Smooth muscle cell (in vitro differentiated cells): Measurements from ENCODE around the gene ZNF783. TPM values are rescaled to one million over a fixed set of nuclear protein-coding genes. Genes with fewer than 3 reads are reported as not detected.

Experiments
- DNase-seq: peaks from one replicate; lab custom pipeline; 2025; ENCODE audit not compliant: unreplicated experiment; lab: John Stamatoyannopoulos, UW
- H2AFZ ChIP-seq: fragments of 200-600 bp; sonication (generic); 2 replicates; pipeline ENCODE4 v1.6.0; 2016; ENCODE audit warnings: antibody characterized with exemption, low read depth, mild to moderate bottlenecking
- H3F3A ChIP-seq: fragments of 200-600 bp; sonication (generic); 2 replicates; pipeline ENCODE4 v1.6.0; 2017; ENCODE audit warnings: antibody characterized with exemption, low read depth
- H3K27ac ChIP-seq: fragments of 200-600 bp; sonication (generic); 2 replicates; pipeline ENCODE4 v1.5.1; 2016; ENCODE audit warnings: low read depth, mild to moderate bottlenecking
- H3K27me3 ChIP-seq: fragments of 200-600 bp; sonication (generic); 2 replicates; pipeline ENCODE4 v1.6.1; 2016; ENCODE audit warnings: low read depth, mild to moderate bottlenecking
- H3K36me3 ChIP-seq: fragments of 200-600 bp; sonication (generic); 2 replicates; pipeline ENCODE4 v1.5.1; 2016; ENCODE audit warnings: low read depth
- H3K4me1 ChIP-seq: fragments of 200-600 bp; sonication (generic); 2 replicates; pipeline ENCODE4 v1.5.1; 2016; ENCODE audit warnings: low read depth
- H3K4me2 ChIP-seq: fragments of 200-600 bp; sonication (generic); 2 replicates; pipeline ENCODE4 v1.6.0; 2016; ENCODE audit warnings: mild to moderate bottlenecking
- H3K4me3 ChIP-seq: fragments of 200-600 bp; sonication (generic); 2 replicates; pipeline ENCODE4 v1.5.1; 2016; ENCODE audit warnings: mild to moderate bottlenecking
- H3K79me2 ChIP-seq: fragments of 200-600 bp; sonication (generic); 2 replicates; pipeline ENCODE4 v1.6.0; 2016; ENCODE audit warnings: low read depth, mild to moderate bottlenecking
- H3K9ac ChIP-seq: fragments of 200-600 bp; sonication (generic); 2 replicates; pipeline ENCODE4 v1.6.0; 2016; ENCODE audit warnings: low read depth
- H3K9me3 ChIP-seq: fragments of 200-600 bp; sonication (generic); replicated peaks from 2 replicates; pipeline ENCODE4 v1.5.1; 2016; ENCODE audit warnings: low read depth
- H4K20me1 ChIP-seq: fragments of 200-600 bp; sonication (generic); 2 replicates; pipeline ENCODE4 v1.6.0; 2016; ENCODE audit warnings: low read depth
- CTCF ChIP-seq: fragments of 200-600 bp; sonication (generic); IDR thresholded peaks from 2 replicates; pipeline ENCODE4 v1.5.1; 2017; ENCODE audit warnings: borderline replicate concordance, mild to moderate bottlenecking, antibody characterized with exemption; ENCODE audit not compliant: insufficient read depth, poor library complexity, severe bottlenecking
- WGBS: methylation state at CpG from one replicate; pipeline ENCODE4 v1.1.7; 2016; ENCODE audit warnings: low lambda C conversion rate; 5-methylcytosine and 5-hydroxymethylcytosine counted together
- polyA plus RNA-seq: library from polyadenylated mRNA; unstranded; fragments of >200 nt; fragmentation: Nextera tagmentation; extraction: Ambion mirVana; gene quantifications from 2 replicates; pipeline ENCODE4 v1.2.1, GENCODE V29; 2016
- total RNA-seq: library from RNA; depleted of rRNA; stranded (reverse); fragments of >200 nt; gene quantifications from 2 replicates; pipeline ENCODE4 v1.2.3, GENCODE V29; 2014

The ZNF783 gene
- total and polyA plus RNA-seq, 2 experiments from 2014 or later: 7.2 to 8.1 TPM

- Histone ChIP-seq H3K79me2 (no peaks in the 10 kb centered on the region), H3K9me3 (no peaks in the 10 kb centered on the region), H3K27me3 (no peaks in the 10 kb centered on the region), H4K20me1 (no peaks in the 10 kb centered on the region), H3F3A (no peaks in the 10 kb centered on the region), H3K4me2 (no peak overlapping the region), H3K36me3 (no peaks in the 10 kb centered on the region), H3K4me3 (no peak overlapping the region), H3K4me1 (no peaks in the 10 kb centered on the region), H3K9ac (no peak overlapping the region), H2AFZ (no peak overlapping the region), H3K27ac (no peak overlapping the region)
- DNase-seq: no peak
- 79% methylated on average over 2 of the region's 2 CpGs for WGBS
- no peak for TF ChIP-seq CTCF
Observed at GRCh38 chr7:149302865-149303264, 40.9 kb downstream of the ZNF783 start.

GRCh38 chr7:149304006-149304405, 42.0 kb downstream of the ZNF783 start:
- no peak overlapping the region for H3K4me3 ChIP-seq
- H2AFZ ChIP-seq: no peak overlapping the region
- H3K9ac ChIP-seq: no peak overlapping the region
- H3K27me3 ChIP-seq: no peaks in the 10 kb centered on the region
- 94% methylated on average over 7 of the region's 7 CpGs for WGBS
- H3K4me1 ChIP-seq: no peaks in the 10 kb centered on the region
- H3F3A ChIP-seq: no peaks in the 10 kb centered on the region
- H3K79me2 ChIP-seq: no peaks in the 10 kb centered on the region
- H4K20me1 ChIP-seq: no peaks in the 10 kb centered on the region
- no peak overlapping the region for H3K4me2 ChIP-seq
- TF ChIP-seq CTCF: no peak
- no peak overlapping the region for H3K27ac ChIP-seq
- DNase-seq: no peak
- no peaks in the 10 kb centered on the region for H3K36me3 ChIP-seq
- no peaks in the 10 kb centered on the region for H3K9me3 ChIP-seq

- no peaks in the 10 kb centered on the region for H4K20me1 ChIP-seq
- H3K4me2 ChIP-seq: no peak overlapping the region
- no peak overlapping the region for H3K4me3 ChIP-seq
- no peak for TF ChIP-seq CTCF
- H3K4me1 ChIP-seq: no peaks in the 10 kb centered on the region
- DNase-seq: no peak
- H2AFZ ChIP-seq: no peak overlapping the region
- H3K79me2 ChIP-seq: no peaks in the 10 kb centered on the region
- no peaks in the 10 kb centered on the region for H3K27me3 ChIP-seq
- H3F3A ChIP-seq: no peaks in the 10 kb centered on the region
- no peak overlapping the region for H3K27ac ChIP-seq
- WGBS: 90% methylated on average over 4 of the region's 4 CpGs
- H3K9ac ChIP-seq: no peak overlapping the region
- no peaks in the 10 kb centered on the region for H3K9me3 ChIP-seq
- H3K36me3 ChIP-seq: no peaks in the 10 kb centered on the region
Observed at GRCh38 chr7:149306854-149307253, 44.9 kb downstream of the ZNF783 start.

- 91% methylated on average over 16 of the region's 16 CpGs for WGBS
- Histone ChIP-seq H2AFZ (no peak overlapping the region), H3K9me3 (no peaks in the 10 kb centered on the region), H3K4me2 (no peak overlapping the region), H3K4me3 (no peak overlapping the region), H3K9ac (no peak overlapping the region), H3F3A (no peaks in the 10 kb centered on the region), H4K20me1 (no peaks in the 10 kb centered on the region), H3K27ac (no peak overlapping the region), H3K4me1 (no peaks in the 10 kb centered on the region), H3K27me3 (no peaks in the 10 kb centered on the region), H3K36me3 (no peaks in the 10 kb centered on the region), H3K79me2 (no peaks in the 10 kb centered on the region)
- no peak for DNase-seq
- no peak for TF ChIP-seq CTCF
Observed at GRCh38 chr7:149307775-149308501, 45.9 kb downstream of the ZNF783 start.
